ENCODE measurements around the gene OR4E1.

DNA sequence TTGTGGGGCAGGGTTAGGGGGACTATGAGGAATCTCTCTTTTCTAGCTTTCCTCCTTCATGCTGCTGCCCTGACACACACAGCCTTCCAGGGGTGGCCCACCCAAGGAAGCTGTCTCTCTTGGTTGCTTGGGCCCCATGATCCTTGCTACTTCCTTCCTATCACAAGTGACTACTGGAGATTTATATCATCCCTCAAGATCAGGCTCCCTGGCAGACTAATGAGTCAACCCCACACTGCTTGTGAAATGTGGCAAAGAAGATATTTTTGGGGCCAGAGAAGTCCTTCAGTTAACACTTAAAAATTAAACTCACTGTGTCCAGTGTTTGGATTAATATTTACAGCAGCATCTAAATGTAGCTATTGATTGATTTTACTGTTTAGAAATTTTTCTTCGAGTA, 1.5 kb downstream of the OR4E1 start:
- TF ChIP-seq POLR2A (IDR thresholded peaks at IDR 0.05) = no peak
- TF ChIP-seq, protein P1, sequence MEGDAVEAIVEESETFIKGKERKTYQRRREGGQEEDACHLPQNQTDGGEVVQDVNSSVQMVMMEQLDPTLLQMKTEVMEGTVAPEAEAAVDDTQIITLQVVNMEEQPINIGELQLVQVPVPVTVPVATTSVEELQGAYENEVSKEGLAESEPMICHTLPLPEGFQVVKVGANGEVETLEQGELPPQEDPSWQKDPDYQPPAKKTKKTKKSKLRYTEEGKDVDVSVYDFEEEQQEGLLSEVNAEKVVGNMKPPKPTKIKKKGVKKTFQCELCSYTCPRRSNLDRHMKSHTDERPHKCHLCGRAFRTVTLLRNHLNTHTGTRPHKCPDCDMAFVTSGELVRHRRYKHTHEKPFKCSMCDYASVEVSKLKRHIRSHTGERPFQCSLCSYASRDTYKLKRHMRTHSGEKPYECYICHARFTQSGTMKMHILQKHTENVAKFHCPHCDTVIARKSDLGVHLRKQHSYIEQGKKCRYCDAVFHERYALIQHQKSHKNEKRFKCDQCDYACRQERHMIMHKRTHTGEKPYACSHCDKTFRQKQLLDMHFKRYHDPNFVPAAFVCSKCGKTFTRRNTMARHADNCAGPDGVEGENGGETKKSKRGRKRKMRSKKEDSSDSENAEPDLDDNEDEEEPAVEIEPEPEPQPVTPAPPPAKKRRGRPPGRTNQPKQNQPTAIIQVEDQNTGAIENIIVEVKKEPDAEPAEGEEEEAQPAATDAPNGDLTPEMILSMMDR (IDR thresholded peaks at IDR 0.05) = no peak

All from breast epithelium (tissue), 3 donors.